ENCODE results near the gene PCED1B. TPM values are rescaled to one million over a fixed set of nuclear protein-coding genes. Genes with fewer than 3 reads are reported as not detected.

PCED1B gene
- total and polyA plus RNA-seq, 2 donors from 2014 or later = 2.8 to 9.2 TPM

DNA sequence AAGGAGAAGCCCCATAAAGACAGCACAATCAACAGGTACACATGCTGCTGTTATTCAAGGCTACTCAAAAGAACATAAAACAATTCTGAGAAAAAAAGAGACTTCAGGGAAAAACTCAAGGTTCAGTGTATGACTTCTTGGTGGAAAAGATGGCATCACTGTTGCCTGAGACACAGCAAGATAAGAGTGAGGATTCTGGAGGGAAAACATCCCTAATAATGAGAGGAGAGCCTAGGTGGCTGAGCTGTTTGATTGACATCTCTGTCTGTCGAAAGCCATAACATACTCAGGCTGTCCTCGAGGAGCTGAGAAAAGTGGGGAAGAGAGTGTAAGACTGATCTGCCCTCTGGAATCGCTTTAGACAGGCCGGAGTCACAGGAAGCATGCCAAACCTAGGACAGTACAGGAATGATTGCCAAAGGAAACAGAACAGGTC lies 193.8 kb downstream of the PCED1B start:
- TF ChIP-seq, protein P1, sequence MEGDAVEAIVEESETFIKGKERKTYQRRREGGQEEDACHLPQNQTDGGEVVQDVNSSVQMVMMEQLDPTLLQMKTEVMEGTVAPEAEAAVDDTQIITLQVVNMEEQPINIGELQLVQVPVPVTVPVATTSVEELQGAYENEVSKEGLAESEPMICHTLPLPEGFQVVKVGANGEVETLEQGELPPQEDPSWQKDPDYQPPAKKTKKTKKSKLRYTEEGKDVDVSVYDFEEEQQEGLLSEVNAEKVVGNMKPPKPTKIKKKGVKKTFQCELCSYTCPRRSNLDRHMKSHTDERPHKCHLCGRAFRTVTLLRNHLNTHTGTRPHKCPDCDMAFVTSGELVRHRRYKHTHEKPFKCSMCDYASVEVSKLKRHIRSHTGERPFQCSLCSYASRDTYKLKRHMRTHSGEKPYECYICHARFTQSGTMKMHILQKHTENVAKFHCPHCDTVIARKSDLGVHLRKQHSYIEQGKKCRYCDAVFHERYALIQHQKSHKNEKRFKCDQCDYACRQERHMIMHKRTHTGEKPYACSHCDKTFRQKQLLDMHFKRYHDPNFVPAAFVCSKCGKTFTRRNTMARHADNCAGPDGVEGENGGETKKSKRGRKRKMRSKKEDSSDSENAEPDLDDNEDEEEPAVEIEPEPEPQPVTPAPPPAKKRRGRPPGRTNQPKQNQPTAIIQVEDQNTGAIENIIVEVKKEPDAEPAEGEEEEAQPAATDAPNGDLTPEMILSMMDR (IDR thresholded peaks at IDR 0.05; ENCODE audit: borderline replicate concordance, extremely low read depth, insufficient read depth) = no peak
- H3K4me1 ChIP-seq (ENCODE audit: control insufficient read depth in 2 of 3, insufficient read depth in 2 of 3, low read depth in 1 of 3, low read length in 3 of 3) = no peaks in the 10 kb centered on the region
- H3K9me3 ChIP-seq (ENCODE audit: control insufficient read depth in 2 of 3, insufficient read depth in 1 of 3, low read length in 3 of 3) = no peaks in the 10 kb centered on the region
- H3K9ac ChIP-seq (ENCODE audit: low read length in 3 of 3) = no peak overlapping the region
- H3K27ac ChIP-seq (ENCODE audit: low read depth in 2 of 2, low read length in 2 of 2) = no peak overlapping the region
- H3K36me3 ChIP-seq (ENCODE audit: control insufficient read depth in 2 of 3, insufficient read depth in 3 of 3, low read length in 3 of 3) = no peaks in the 10 kb centered on the region
- H3K27me3 ChIP-seq (ENCODE audit: control insufficient read depth, insufficient read depth, low read length) = no peaks in the 10 kb centered on the region
- H3K4me3 ChIP-seq (ENCODE audit: low read length in 3 of 3) = no peak overlapping the region
- no peak for FAIRE-seq
- DNase-seq = no peak
- intact Hi-C loops (cut with DNase I) = no loop called here

DNA sequence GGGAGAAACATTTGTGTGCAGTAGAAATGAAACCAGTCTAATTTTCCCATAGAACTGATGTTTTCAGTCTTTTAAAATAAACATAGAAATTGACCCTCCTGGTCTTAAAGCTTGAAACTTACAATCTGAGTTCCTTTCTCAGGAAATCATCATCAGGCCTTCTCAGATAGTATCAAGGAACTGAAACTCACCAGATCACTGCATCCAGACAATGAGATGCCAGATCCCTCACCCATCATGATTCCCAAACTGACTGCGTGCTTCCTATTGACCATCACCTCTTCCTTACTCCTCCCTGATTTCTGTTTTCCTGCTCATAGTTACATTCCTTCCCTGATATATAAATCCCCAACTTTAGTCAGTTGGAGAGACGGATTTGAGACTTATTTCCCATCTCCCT lies 195.3 kb downstream of the PCED1B start:
- DNase-seq = no peak
- no peak overlapping the region for H3K4me3 ChIP-seq (ENCODE audit: low read length in 3 of 3)
- no peaks in the 10 kb centered on the region for H3K4me1 ChIP-seq (ENCODE audit: control insufficient read depth in 2 of 3, insufficient read depth in 2 of 3, low read depth in 1 of 3, low read length in 3 of 3)
- intact Hi-C loops (cut with DNase I) = no loop called here
- H3K9me3 ChIP-seq (ENCODE audit: control insufficient read depth in 2 of 3, insufficient read depth in 1 of 3, low read length in 3 of 3) = no peaks in the 10 kb centered on the region
- H3K27me3 ChIP-seq (ENCODE audit: control insufficient read depth, insufficient read depth, low read length) = no peaks in the 10 kb centered on the region
- FAIRE-seq = no peak
- H3K36me3 ChIP-seq (ENCODE audit: control insufficient read depth in 2 of 3, insufficient read depth in 3 of 3, low read length in 3 of 3) = no peaks in the 10 kb centered on the region
- H3K27ac ChIP-seq (ENCODE audit: low read depth in 2 of 2, low read length in 2 of 2) = no peak overlapping the region
- TF ChIP-seq, protein P1 (IDR thresholded peaks at IDR 0.05; ENCODE audit: borderline replicate concordance, extremely low read depth, insufficient read depth) = no peak
- H3K9ac ChIP-seq (ENCODE audit: low read length in 3 of 3) = no peak overlapping the region

DNA sequence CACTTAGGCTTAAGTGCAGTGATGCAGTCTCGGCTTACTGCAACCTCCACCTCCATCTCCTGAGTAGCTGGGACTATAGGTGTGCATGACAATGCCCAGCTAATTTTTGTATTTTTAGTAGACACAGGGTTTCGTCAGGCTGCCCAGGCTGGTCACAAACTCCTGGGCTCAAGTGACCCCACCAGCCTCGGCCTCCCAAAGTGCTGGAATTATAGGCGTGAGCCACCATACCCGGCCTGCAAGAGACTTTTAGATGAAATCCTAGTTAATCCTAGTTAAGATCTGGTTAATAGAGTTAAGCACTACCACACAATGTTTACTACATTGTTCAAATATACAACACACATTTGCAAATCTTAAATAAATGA lies 196.8 kb downstream of the PCED1B start:
- no peaks in the 10 kb centered on the region for H3K36me3 ChIP-seq (ENCODE audit: control insufficient read depth in 2 of 3, insufficient read depth in 3 of 3, low read length in 3 of 3)
- no peak overlapping the region for H3K4me3 ChIP-seq (ENCODE audit: low read length in 3 of 3)
- no peaks in the 10 kb centered on the region for H3K9me3 ChIP-seq (ENCODE audit: control insufficient read depth in 2 of 3, insufficient read depth in 1 of 3, low read length in 3 of 3)
- intact Hi-C loops (cut with DNase I) = no loop called here
- DNase-seq (no peak), FAIRE-seq (no peak)
- no peaks in the 10 kb centered on the region for H3K4me1 ChIP-seq (ENCODE audit: control insufficient read depth in 2 of 3, insufficient read depth in 2 of 3, low read depth in 1 of 3, low read length in 3 of 3)
- no peak overlapping the region for H3K27ac ChIP-seq (ENCODE audit: low read depth in 2 of 2, low read length in 2 of 2)
- H3K9ac ChIP-seq (ENCODE audit: low read length in 3 of 3) = no peak overlapping the region
- TF ChIP-seq, protein P1 (IDR thresholded peaks at IDR 0.05; ENCODE audit: borderline replicate concordance, extremely low read depth, insufficient read depth) = no peak
- H3K27me3 ChIP-seq (ENCODE audit: control insufficient read depth, insufficient read depth, low read length) = no peaks in the 10 kb centered on the region

DNA sequence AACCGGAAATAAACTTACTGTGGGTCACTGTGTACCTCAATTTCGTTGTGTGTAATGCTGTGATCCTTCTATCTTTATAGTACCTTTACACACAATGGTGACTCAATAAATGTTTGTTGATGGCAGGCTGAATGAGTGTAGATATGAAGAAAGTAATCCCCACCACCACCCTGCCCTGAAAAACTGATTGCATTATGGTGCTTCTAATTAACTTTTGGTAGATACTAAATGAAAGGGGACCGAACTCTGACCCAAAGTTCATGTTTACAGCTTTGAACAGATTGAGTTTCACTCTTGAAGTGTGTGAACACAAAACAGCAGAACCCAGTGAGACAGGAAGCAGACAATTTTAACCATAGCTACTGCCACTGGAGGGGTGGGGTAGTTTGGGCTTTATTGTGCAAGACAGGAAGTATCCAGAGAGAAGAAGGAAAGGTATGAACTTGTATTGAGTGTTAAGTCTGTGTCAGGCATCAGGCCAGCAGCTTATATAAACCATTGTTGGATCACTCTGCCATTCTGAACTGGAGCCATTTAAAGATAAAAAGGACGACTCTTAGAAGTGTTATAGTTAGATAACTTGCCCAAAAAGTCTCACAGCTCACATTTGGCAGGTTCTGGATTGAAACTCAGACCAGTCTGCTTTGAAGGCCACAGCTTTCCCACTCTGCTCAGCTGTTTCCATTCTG lies 197.3 kb downstream of the PCED1B start:
- TF ChIP-seq, protein P1 (IDR thresholded peaks at IDR 0.05; ENCODE audit: borderline replicate concordance, extremely low read depth, insufficient read depth) = no peak
- no peaks in the 10 kb centered on the region for H3K36me3 ChIP-seq (ENCODE audit: control insufficient read depth in 2 of 3, insufficient read depth in 3 of 3, low read length in 3 of 3)
- H3K9me3 ChIP-seq (ENCODE audit: control insufficient read depth in 2 of 3, insufficient read depth in 1 of 3, low read length in 3 of 3) = no peaks in the 10 kb centered on the region
- no peak overlapping the region for H3K27ac ChIP-seq (ENCODE audit: low read depth in 2 of 2, low read length in 2 of 2)
- FAIRE-seq = no peak
- no peaks in the 10 kb centered on the region for H3K4me1 ChIP-seq (ENCODE audit: control insufficient read depth in 2 of 3, insufficient read depth in 2 of 3, low read depth in 1 of 3, low read length in 3 of 3)
- H3K9ac ChIP-seq (ENCODE audit: low read length in 3 of 3) = no peak overlapping the region
- H3K4me3 ChIP-seq (ENCODE audit: low read length in 3 of 3) = no peak overlapping the region
- intact Hi-C loops (cut with DNase I) = no loop called here
- H3K27me3 ChIP-seq (ENCODE audit: control insufficient read depth, insufficient read depth, low read length) = no peaks in the 10 kb centered on the region
- peak in 2 of 5 donors; percentile 7 to 42 for DNase-seq
